ENCODE measurements around the gene HERPUD2. TPM values are rescaled to one million over a fixed set of nuclear protein-coding genes. Genes with fewer than 3 reads are reported as not detected.

Gene HERPUD2
- total RNA-seq, 1 experiment from 2014 or later = 36.4 TPM

DNA sequence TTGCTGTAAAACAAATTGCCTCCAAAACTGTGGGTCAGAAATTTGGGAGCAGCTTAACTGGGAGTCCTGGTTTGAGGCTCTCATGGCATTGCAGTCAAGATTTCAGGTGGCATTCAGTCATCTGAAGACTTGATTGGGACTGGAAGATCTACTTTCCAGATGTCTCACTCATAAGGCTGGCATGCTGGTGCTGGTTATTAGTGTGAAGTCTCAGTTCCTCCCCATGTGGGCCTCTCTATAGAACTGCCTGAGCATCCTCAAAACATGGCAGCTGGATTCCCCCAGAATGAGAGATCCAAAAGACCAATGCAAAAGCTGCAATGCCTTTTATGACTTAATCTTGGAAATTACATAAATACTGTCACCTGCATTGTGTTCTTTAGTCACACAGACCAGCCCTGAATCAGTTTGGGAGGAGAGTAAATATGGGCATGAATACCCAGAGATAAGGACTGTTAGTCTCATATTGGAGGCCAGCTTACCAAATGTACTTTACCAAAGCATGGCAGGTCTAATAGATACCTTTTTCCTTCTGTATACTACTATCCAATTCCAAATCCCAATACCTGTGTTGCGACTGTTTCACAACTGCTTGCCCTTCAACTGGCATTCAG, 6.5 kb upstream of the HERPUD2 start:
- no peak overlapping the region for H3K4me3 ChIP-seq (ENCODE audit: low read depth in 2 of 2, low read length in 2 of 2)
- H3K27me3 ChIP-seq (ENCODE audit: control insufficient read depth, insufficient read depth, low read length) = no peaks in the 10 kb centered on the region
- H3K36me3 ChIP-seq (ENCODE audit: control insufficient read depth, insufficient read depth, low read length) = no peaks in the 10 kb centered on the region
- TF ChIP-seq CTCF (IDR thresholded peaks at IDR 0.05) (no peak), TCF7L2 (IDR thresholded peaks at IDR 0.05; ENCODE audit: low read depth, low read length) (no peak), SIN3A (IDR thresholded peaks at IDR 0.05; ENCODE audit: borderline replicate concordance, insufficient read depth, low read depth, low read length) (no peak), REST (IDR thresholded peaks at IDR 0.05; ENCODE audit: insufficient read depth in 1 of 2, low read depth in 2 of 2, low read length in 1 of 2) (no peak), POLR2AphosphoS5 (IDR thresholded peaks at IDR 0.05; ENCODE audit: low read depth, low read length) (no peak)
- in situ Hi-C loops (cut with HindIII; ENCODE audit: low pct_unique_long_range_greater_than_20kb, low sequenced_read_pairs) = no loop called here
- 0 out of 2 replicates have a peak, but pooled peaks cover 6% of the 10 kb centered on the region for H3K4me1 ChIP-seq (ENCODE audit: control insufficient read depth, insufficient read depth, low read length)
- BruUV-seq (replicated peaks) = no TSS peak
- ATAC-seq (no peak), DNase-seq (ENCODE audit: low read depth, low spot score) (no peak)
- CTCF ChIA-PET = no interaction called here
- no peak overlapping the region for H3K27ac ChIP-seq (ENCODE audit: low read length)
- no peaks in the 10 kb centered on the region for H3K9me3 ChIP-seq (ENCODE audit: control insufficient read depth, insufficient read depth, low read depth, low read length)
- POLR2A ChIA-PET = no interaction called here
- intact Hi-C loops (cut with micrococcal nuclease; ENCODE audit: unreplicated experiment) = loop anchor here (10.0 kb wide), 1 partner anchor 273 kb away; no protein-coding TSS in a partner anchor

- intact Hi-C loops (cut with micrococcal nuclease; ENCODE audit: unreplicated experiment) (loop anchor here (10.0 kb wide), 1 partner anchor 274 kb away; no protein-coding TSS in a partner anchor), in situ Hi-C loops (cut with HindIII; ENCODE audit: low pct_unique_long_range_greater_than_20kb, low sequenced_read_pairs) (no loop called here)
- H3K27me3 ChIP-seq (ENCODE audit: control insufficient read depth, insufficient read depth, low read length) = no peaks in the 10 kb centered on the region
- H3K27ac ChIP-seq (ENCODE audit: low read length) = no peak overlapping the region
- H3K9me3 ChIP-seq (ENCODE audit: control insufficient read depth, insufficient read depth, low read depth, low read length) = no peaks in the 10 kb centered on the region
- ChIA-PET CTCF (interaction anchor here (0.6 kb wide), 1 partner anchor 216 kb away, joined by 3 read pairs; no protein-coding TSS in a partner anchor), POLR2A (no interaction called here)
- H3K4me1 ChIP-seq (ENCODE audit: control insufficient read depth, insufficient read depth, low read length) = peaks cover 10% of the 10 kb centered on the region; the same call in 1 of the 2 replicates
- BruUV-seq (replicated peaks) = no TSS peak
- no peak overlapping the region for H3K4me3 ChIP-seq (ENCODE audit: low read depth in 2 of 2, low read length in 2 of 2)
- ATAC-seq = no peak
- no peak for DNase-seq (ENCODE audit: low read depth, low spot score)
- TF ChIP-seq POLR2AphosphoS5 (IDR thresholded peaks at IDR 0.05; ENCODE audit: low read depth, low read length) (no peak), CTCF (IDR thresholded peaks at IDR 0.05) (no peak), TCF7L2 (IDR thresholded peaks at IDR 0.05; ENCODE audit: low read depth, low read length) (no peak), REST (IDR thresholded peaks at IDR 0.05; ENCODE audit: insufficient read depth in 1 of 2, low read depth in 2 of 2, low read length in 1 of 2) (no peak), SIN3A (IDR thresholded peaks at IDR 0.05; ENCODE audit: borderline replicate concordance, insufficient read depth, low read depth, low read length) (no peak)
- no peaks in the 10 kb centered on the region for H3K36me3 ChIP-seq (ENCODE audit: control insufficient read depth, insufficient read depth, low read length)
Observed at GRCh38 chr7:35700865-35701264, 5.9 kb upstream of the HERPUD2 start.

Measured in Panc1 (cell line).